ENCODE measurements around the gene ARHGAP26. TPM values are rescaled to one million over a fixed set of nuclear protein-coding genes. Genes with fewer than 3 reads are reported as not detected.
A peak's percentile ranks its signal among the peaks of the same experiment; 100 is the strongest.

ARHGAP26 gene
- total and polyA plus RNA-seq, 10 donors: 4.2 to 148 (median 55.5) TPM

GRCh38 chr5:142969624-142970439 is 199.7 kb downstream of the ARHGAP26 start:
- H3K4me3 ChIP-seq: no peak overlapping the region
- no peaks in the 10 kb centered on the region for H3K9me3 ChIP-seq
- H3K36me3 ChIP-seq: no peaks in the 10 kb centered on the region
- peak overlapping the region in 3 of 8 donors; percentile 3 to 35 (median 4) for H3K27ac ChIP-seq
- intact Hi-C loops (cut with DNase I; ENCODE audit: low total_unique reads): no loop called here
- peaks cover 0 to 45% (median 16%) of the 10 kb centered on the region in 6 donors for H3K4me1 ChIP-seq
- WGBS, 5 donors: 56 to 85% (median 78%) methylated on average over 3 of the region's 3 CpGs
- no peak for TF ChIP-seq POLR2A (IDR thresholded peaks at IDR 0.05)
- no peak for TF ChIP-seq POLR2AphosphoS5 (IDR thresholded peaks at IDR 0.05)
- TF ChIP-seq, protein P1, sequence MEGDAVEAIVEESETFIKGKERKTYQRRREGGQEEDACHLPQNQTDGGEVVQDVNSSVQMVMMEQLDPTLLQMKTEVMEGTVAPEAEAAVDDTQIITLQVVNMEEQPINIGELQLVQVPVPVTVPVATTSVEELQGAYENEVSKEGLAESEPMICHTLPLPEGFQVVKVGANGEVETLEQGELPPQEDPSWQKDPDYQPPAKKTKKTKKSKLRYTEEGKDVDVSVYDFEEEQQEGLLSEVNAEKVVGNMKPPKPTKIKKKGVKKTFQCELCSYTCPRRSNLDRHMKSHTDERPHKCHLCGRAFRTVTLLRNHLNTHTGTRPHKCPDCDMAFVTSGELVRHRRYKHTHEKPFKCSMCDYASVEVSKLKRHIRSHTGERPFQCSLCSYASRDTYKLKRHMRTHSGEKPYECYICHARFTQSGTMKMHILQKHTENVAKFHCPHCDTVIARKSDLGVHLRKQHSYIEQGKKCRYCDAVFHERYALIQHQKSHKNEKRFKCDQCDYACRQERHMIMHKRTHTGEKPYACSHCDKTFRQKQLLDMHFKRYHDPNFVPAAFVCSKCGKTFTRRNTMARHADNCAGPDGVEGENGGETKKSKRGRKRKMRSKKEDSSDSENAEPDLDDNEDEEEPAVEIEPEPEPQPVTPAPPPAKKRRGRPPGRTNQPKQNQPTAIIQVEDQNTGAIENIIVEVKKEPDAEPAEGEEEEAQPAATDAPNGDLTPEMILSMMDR (IDR thresholded peaks at IDR 0.05 in 8 of 11, conservative IDR thresholded peaks at IDR 0.05 in 3 of 11): no peak
- H3K27me3 ChIP-seq (replicated peaks in 1 of 7): no peaks in the 10 kb centered on the region
- no peak for DNase-seq

DNA sequence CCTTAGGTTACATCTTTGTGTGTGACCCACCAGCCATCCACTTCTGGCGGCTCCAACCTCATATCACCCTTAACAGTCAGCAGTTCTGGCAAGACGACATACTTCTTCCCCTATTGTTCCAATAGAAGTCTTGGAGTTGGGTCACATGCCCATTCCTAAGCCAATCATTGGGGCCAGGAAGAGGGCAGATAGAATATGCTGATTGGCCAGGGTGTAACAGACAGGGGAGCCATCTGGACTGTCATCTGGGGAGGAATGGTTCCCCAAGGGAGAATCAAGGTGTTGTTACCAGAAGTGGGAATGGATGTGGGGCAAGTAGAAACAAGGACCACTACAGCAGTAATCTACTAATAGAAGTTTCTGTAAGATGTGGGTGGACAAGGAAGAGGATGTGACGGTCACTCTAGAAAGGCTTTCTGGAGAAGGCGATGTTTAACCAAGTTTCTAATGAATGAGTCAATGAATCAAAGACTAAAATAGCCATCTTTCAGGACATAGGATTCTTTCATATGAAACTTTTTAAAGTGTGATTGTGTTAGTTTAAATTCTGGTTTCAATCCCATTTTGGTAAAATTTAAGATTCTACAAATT is 200.4 kb downstream of the ARHGAP26 start:
- Histone ChIP-seq H3K27ac (peak overlapping the region in 2 of 8 donors; percentile 3 to 35), H3K36me3 (no peaks in the 10 kb centered on the region), H3K9me3 (no peaks in the 10 kb centered on the region), H3K27me3 (replicated peaks in 1 of 7) (no peaks in the 10 kb centered on the region), H3K4me3 (no peak overlapping the region), H3K4me1 (peaks cover 0 to 48% (median 16%) of the 10 kb centered on the region in 6 donors)
- no peak for DNase-seq
- WGBS, 5 donors: 89 to 96% (median 94%) methylated on average over 4 of the region's 4 CpGs
- intact Hi-C loops (cut with DNase I; ENCODE audit: low total_unique reads): no loop called here
- no peak for TF ChIP-seq POLR2AphosphoS5 (IDR thresholded peaks at IDR 0.05)

DNA sequence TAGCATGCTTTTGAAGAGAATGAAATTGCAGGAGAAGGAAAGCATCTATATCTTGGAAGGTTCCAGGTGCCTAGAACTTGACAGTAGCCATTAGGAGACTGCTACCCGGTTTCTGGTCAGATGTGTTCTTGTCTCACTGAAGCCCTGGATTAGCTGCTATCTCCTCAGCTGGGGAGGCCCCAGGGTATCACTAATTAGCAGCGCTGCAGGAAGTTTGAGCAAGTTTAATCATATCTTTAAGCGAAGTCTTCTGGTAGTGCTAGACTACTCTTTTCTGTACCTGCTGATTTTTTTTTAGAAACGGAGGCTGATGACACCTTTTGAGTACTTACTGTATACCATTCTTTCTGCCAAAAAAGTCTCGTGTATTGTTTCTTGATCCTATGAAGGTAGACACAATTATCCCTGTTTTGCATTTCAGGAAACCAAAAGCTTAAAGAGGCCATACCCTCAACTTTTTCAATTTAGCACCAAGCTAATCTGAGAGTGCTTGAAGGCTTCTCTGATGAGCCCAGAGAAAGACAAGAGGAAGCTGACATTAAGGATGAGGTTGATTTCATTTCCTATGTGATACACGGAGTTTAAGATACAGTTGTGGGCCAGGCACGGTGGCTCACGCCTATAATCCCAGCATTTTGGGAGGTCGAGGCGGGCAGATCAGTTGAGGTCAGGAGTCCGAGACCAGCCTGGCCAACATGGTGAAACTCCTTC is 201.3 kb downstream of the ARHGAP26 start:
- Histone ChIP-seq H3K27me3 (replicated peaks in 1 of 7) (no peaks in the 10 kb centered on the region), H3K9me3 (no peaks in the 10 kb centered on the region), H3K4me1 (peaks cover 0 to 53% (median 16%) of the 10 kb centered on the region in 6 donors), H3K27ac (peak overlapping the region in 3 of 8 donors; percentile 40 to 59 (median 43)), H3K4me3 (no peak overlapping the region), H3K36me3 (no peaks in the 10 kb centered on the region)
- WGBS, 5 donors: 61 to 80% (median 68%) methylated on average over 11 of the region's 11 CpGs
- no peak for DNase-seq
- intact Hi-C loops (cut with DNase I; ENCODE audit: low total_unique reads): no loop called here
- TF ChIP-seq, protein P1 (IDR thresholded peaks at IDR 0.05 in 8 of 11, conservative IDR thresholded peaks at IDR 0.05 in 3 of 11): no peak
- no peak for TF ChIP-seq POLR2A (IDR thresholded peaks at IDR 0.05)
- TF ChIP-seq POLR2AphosphoS5 (IDR thresholded peaks at IDR 0.05): no peak

DNA sequence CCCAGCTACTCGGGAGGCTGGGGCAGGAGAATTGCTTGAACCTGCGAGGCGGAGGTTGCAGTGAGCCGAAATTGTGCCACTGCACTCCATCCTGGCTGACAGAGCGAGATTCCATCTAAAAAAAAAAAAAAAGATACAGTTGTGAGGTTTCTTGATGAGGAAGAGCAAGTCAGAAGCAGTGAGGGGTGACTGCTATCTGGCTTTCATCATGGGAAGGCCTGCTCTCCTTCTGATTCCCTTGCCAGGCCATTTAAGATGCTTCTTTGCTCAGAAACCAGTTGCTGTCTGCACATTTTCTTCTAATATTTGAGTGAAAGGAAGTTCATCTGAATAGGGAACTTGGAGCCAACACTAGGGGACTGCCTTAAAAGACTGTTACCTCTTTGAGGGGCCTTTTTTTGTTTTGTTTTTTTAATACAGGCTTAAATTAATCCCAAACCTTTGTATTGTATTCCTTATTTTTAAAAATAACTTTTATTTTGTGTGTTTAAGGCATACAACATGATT is 201.9 kb downstream of the ARHGAP26 start:
- TF ChIP-seq, protein P1 (IDR thresholded peaks at IDR 0.05 in 8 of 11, conservative IDR thresholded peaks at IDR 0.05 in 3 of 11): no peak
- TF ChIP-seq POLR2AphosphoS5 (IDR thresholded peaks at IDR 0.05) (no peak), POLR2A (IDR thresholded peaks at IDR 0.05) (no peak)
- Histone ChIP-seq H3K9me3 (no peaks in the 10 kb centered on the region), H3K4me3 (no peak overlapping the region), H3K27ac (peak overlapping the region in 4 of 8 donors; percentile 1 to 59 (median 42)), H3K27me3 (replicated peaks in 1 of 7) (no peaks in the 10 kb centered on the region), H3K4me1 (peaks cover 0 to 59% (median 22%) of the 10 kb centered on the region in 6 donors), H3K36me3 (no peaks in the 10 kb centered on the region)
- intact Hi-C loops (cut with DNase I; ENCODE audit: low total_unique reads): no loop called here
- DNase-seq: no peak
- WGBS, 5 donors: 94 to 99% (median 96%) methylated on average over 5 of the region's 5 CpGs
